GM10266 (cell line): ENCODE results near the gene GLP2R.

Experiments
- DNase-seq: peaks from one replicate; pipeline ENCODE4 v3.0.0; 2012; ENCODE audit errors: extremely low spot score
- TF ChIP-seq, protein P1 (sequence below): IDR thresholded peaks from 2 replicates; pipeline ENCODE4 v1.5.1; 2012; ENCODE audit warnings: mild to moderate bottlenecking, low read depth; ENCODE audit not compliant: control insufficient read depth, insufficient read depth; ENCODE audit errors: missing control alignments

Gene GLP2R

DNA sequence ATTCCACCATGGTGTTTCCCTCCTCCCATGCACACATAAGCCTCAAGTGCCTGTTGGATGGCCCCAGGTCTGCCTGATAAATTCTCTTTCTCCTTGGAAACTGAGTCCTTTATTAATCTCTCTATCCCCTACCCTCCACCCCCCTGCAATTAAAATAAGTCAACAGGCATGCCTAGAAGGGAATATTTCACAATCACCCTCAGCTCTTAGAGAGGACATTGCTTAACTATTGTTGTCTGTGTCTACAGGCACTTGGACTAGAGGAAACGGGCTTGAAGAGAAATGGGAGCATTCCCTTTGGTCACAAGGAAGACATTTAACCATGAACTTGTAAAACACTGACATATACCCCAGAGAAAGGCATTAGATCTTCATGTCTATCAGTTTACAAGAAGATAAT lies 39.9 kb downstream of the GLP2R start:
- TF ChIP-seq, protein P1, sequence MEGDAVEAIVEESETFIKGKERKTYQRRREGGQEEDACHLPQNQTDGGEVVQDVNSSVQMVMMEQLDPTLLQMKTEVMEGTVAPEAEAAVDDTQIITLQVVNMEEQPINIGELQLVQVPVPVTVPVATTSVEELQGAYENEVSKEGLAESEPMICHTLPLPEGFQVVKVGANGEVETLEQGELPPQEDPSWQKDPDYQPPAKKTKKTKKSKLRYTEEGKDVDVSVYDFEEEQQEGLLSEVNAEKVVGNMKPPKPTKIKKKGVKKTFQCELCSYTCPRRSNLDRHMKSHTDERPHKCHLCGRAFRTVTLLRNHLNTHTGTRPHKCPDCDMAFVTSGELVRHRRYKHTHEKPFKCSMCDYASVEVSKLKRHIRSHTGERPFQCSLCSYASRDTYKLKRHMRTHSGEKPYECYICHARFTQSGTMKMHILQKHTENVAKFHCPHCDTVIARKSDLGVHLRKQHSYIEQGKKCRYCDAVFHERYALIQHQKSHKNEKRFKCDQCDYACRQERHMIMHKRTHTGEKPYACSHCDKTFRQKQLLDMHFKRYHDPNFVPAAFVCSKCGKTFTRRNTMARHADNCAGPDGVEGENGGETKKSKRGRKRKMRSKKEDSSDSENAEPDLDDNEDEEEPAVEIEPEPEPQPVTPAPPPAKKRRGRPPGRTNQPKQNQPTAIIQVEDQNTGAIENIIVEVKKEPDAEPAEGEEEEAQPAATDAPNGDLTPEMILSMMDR: no peak
- DNase-seq: no peak

DNA sequence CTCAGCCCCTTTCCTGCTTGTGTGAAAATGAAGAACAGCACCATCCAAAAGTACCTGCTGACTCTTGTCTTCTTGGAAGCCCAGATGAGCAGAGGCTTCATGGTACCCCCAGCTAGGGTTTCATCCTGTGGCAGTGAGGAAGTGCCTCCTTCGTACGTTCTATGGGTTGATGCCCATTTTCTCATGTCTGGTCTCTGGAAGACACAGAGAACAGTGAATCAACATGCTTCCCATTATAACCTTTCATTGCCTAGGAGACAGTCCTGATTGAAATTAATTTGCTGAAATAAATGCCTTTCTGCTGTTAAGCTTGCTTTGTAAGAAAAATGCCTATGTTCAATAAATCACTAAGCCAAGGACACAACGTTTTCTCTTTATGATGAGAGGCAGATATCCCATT lies 42.8 kb downstream of the GLP2R start:
- TF ChIP-seq, protein P1: no peak

DNA sequence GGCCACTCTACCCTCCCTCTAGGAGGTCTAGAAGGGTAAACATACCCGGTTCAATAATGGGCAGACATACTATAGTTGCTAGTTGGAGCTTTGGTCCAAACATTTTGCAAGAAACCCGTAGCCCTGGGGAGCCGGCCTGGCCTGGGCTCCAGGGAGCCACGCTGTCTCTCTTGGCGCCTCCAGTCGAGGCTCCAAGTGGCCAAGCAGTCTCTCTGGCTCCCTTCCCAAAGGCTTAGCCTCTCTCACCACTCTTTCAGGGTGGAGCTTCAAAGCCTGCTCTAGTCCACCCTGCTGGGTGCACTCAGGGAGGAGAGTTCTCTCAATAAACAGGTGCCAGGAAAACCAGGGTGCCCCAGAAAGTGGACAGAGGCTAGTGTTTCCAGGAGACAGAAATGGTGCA lies 47.1 kb downstream of the GLP2R start:
- TF ChIP-seq, protein P1: no peak

More for the DNA sequence above, 42.8 kb downstream of the GLP2R start:
- DNase-seq: no peak

DNA sequence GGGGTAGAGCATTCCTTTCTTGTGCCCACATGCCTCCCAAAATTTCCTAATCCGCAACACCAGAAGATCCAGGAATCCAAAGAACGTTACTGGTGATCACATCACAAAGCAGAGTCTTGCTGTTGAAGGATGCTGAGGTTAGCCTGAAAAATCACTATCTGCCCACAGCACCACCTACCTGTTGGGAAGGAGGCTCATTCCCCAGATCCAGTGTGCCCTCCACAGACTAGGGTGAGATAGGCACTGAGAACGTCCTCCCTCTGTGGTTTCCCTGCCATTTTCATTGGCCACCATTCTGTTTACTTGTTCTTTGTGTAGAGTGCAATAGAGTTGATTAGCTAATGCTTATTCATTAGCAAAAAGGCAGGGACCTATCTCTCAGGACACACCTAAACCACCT lies 49.0 kb downstream of the GLP2R start:
- DNase-seq: no peak
- TF ChIP-seq, protein P1: no peak

More for the DNA sequence above, 47.1 kb downstream of the GLP2R start:
- no peak for DNase-seq

DNA sequence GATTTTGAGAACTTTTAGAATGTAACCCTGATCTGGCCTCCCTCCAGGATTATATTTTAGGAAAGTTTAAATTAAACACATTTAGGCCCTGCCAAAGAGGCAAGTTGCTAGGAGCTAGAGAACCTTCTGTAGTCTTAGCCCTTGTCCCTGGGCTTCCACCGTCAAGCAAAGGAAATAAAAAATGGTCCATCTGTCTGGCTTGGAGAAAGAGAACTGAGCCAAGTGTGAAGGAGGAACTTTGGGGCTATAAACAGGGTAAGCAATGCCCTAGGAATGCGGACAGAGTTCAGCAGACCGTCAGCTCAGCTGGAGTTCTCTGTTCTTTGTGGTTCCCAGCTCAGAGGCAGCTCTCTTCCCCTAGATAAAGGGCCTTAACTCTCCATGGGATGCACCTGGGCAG lies 49.7 kb downstream of the GLP2R start:
- TF ChIP-seq, protein P1: no peak
- no peak for DNase-seq

DNA sequence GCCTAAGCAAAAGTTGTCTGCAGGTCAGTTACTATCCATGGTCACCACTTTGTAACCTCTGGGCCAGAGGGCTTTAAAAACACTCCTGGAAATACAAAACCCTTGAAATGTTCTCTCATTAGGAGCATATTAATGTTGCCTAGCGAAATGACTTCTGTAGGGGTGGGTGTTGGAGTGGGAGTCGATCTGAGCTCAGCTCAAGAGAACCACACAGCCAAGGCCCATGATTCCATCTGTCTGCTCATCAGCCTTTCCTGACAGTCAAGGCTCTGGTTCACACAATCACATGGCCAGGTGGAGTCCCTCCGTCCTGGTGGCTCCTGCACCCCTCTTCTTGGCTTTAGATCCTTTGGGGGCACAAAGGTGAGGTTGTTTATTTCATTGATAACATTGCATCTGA lies 52.6 kb downstream of the GLP2R start:
- TF ChIP-seq, protein P1: no peak
- DNase-seq: no peak

DNA sequence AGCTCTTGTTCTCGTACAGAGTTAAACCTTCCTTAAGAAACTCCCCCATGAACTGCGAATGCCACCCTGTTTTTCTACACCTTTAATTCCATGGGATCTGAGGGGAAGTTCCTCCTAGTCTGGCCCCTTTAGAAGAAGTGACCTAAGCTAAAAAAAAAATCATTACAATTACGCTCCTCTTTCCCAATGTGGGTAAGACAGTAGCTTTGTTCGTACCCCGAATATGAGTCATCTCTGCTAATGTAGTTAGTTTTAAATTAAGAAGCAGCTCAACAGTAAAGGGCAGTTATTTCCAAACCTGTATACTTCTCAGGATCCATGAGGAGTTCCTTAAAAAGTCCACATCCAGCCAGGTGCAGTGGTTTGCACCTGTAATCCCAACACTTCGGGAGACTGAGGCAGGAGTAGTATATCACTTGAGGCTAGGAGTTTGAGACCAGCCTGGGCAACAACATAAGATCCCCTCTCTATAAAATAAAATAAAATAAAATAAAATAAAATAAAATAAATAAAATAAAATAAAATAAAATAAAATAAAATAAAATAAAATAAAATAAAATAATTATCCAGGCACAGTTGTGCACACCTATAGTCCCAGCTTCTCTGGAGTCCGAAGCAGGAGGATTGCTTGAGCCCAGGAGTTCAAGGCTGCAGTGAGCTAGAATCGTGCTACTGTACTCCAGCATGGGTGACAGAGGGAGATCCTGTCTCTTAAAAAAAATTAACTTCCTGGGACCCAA lies 53.2 kb downstream of the GLP2R start:
- DNase-seq: no peak
- TF ChIP-seq, protein P1: no peak
